Activated CD4-positive, alpha-beta T cell treated with anti-CD3 and anti-CD28 coated beads for 24 hours (primary cell): ENCODE results near the gene MDM2.

Source experiments
- DNase-seq, 2 donors: peaks; one replicate each; pipeline ENCODE4 v3.0.0-alpha.2; 2020; ENCODE audit warnings: low read depth in 2 of 2

The MDM2 gene

GRCh38 chr12:68807576-68808387 lies at the start of gene MDM2:
TSS of gene MDM2 (plus strand) at chr12:68808177. CDS start at chr12:68808478, 301 bp downstream.
- DNase-seq, result peak; percentile 87 to 88

DNA sequence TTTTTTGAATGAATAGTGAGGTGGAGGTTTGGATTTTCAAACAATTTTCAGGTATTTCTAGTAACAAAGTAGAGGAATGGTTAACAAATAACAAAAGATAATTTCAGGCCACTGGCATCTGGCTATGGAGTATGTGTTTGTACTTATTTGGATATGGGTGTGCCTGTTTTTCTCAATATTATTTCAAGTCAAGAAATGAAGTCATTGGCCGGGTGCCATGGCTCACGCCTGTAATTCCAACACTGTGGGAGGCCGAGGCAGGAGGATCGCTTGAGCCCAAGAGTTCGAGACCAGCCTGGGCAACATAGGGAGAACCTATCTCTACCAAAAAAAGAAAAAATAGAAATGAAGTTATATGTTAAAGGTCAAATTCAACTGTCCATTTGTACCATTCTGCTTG lies 48.1 kb upstream of the MDM2 start:
- no peak for DNase-seq

- no peak for DNase-seq
These were observed 47.1 kb upstream of the MDM2 start for GRCh38 chr12:68760806-68761441.

- no peak for DNase-seq
These were observed 46.5 kb upstream of the MDM2 start for GRCh38 chr12:68761442-68761812.

- no peak for DNase-seq
These were observed 45.9 kb upstream of the MDM2 start for GRCh38 chr12:68761901-68762630.

DNA sequence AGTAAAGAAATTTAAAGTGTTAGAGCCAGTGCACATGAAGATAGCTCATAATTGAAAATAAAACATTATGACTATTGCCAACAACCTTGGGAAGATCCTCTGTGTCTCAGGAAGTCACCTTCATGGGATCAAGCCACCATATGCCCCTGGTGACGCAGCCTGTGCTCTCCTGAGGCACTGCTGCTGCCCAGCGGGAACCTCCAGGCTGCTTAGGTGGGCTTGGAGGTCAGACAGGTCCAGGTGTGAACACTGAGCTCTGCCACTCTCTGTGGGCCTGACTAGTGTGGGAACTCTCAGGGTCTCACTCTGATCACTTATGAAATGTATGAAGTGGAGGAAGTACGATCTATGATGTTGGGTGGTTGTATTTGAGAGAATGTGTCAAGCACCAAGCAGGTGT lies 45.3 kb upstream of the MDM2 start:
- no peak for DNase-seq

DNA sequence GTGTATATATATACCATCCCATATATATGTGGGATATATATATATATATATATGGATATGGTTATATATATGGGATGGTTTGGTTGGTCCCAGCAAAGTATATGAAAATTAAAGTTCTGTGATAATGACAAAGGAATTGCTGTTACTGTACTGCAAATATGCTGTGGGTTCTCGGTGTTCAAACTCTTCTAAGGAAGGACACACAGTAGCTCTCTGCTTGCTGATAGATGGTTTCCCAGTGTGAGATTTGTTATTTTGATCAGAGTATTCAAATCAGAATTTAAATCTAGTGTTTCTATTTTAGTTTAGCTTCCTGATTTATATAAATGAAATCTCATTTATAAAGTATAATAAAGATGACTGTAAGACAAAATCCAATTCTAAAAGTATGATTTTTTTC lies 42.3 kb upstream of the MDM2 start:
- DNase-seq, result no peak

DNA sequence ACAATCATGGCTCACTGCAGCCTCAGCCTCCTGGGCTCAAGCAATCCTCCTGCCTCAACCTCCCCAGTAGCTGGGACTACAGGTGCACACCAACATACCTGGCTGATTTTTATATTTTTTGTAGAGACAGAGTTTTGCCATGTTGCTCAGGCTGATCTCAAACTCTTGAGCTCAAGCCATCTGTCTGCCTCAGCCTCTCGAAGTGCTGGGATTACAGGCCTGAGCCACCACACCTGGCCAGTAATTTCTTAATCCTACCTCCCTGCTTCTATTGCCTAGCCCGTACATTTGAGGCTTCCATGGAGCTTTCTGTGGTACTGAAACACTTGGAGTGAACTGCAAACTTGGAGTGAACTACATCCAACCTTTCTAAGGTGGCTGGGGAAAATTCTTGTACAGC lies 41.3 kb upstream of the MDM2 start:
- no peak for DNase-seq

- DNase-seq, result no peak
These were observed 40.8 kb upstream of the MDM2 start for GRCh38 chr12:68767191-68767590.

- DNase-seq, result no peak
These were observed 39.5 kb upstream of the MDM2 start for GRCh38 chr12:68768431-68768939.

DNA sequence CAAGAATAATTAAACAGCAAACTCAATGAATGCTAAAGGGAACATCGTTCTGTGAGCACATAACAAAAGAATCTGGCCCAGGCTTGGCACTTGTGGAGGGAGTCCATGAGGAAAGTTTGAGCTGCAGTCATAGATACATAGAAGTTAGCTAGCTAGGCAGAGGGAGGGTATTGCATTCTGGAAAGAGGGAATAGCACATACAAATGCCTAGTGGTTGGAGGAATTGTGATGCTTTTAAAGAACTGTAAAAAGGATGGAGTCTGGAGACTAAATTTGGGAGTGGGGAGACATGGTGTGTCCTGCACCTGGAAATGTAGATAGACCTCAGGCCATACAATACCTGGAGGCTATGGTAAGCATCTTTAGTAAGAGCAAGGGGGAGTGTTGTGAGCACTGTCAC lies 38.0 kb upstream of the MDM2 start:
- DNase-seq, result no peak

GRCh38 chr12:68771223-68771925 lies 36.6 kb upstream of the MDM2 start:
- no peak for DNase-seq

DNA sequence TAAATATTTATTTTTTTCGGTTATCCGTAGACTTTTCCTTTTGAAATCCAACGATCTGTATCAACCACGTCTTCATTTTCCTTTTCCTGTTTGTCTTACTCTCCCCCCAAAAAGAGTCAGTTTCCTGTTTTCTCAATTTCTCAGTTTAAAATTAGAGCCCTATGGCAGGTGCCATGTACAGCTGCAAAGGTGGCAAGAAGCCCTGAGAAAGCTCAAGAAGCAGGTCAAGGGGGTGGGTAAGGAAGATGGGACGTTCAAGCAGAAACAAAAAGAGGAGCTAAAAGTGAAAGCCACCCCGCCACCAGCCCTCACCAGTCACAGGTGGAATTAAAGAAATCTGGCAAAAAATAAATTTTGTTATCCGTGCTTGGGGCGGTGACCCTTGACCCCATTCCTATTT lies 35.3 kb upstream of the MDM2 start:
- no peak for DNase-seq

- no peak for DNase-seq
These were observed 34.4 kb upstream of the MDM2 start for GRCh38 chr12:68773582-68773981.

GRCh38 chr12:68775121-68775630 lies 32.8 kb upstream of the MDM2 start:
- DNase-seq, result no peak

GRCh38 chr12:68776976-68777610 lies 30.9 kb upstream of the MDM2 start:
- no peak for DNase-seq

- DNase-seq, result no peak
These were observed 28.7 kb upstream of the MDM2 start for GRCh38 chr12:68779280-68779679.

GRCh38 chr12:68780731-68781130 lies 27.2 kb upstream of the MDM2 start:
- no peak for DNase-seq

DNA sequence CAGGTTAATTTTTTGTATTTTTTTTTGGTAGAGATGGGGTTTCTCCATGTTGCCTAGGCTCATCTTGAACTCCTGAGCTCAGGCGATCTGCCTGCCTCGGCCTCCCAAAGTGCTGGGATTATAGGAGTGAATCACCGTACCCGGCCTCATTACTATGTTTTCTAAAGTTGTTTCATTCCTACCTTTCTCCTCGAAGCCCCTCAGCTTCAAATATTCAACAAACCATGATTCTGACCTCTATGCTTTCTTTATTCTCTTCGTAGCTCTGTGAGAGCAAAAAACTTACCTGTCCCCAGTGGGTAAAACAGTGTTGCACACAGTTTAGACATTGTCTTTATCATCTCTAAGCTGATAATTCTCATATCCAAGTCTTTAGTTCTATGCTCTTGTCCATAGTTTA lies 26.2 kb upstream of the MDM2 start:
- DNase-seq, result no peak

GRCh38 chr12:68784015-68784414 lies 24.0 kb upstream of the MDM2 start:
- no peak for DNase-seq

- DNase-seq, result no peak
These were observed 22.6 kb upstream of the MDM2 start for GRCh38 chr12:68785358-68785757.
